ENCODE data around the gene GATA6.

- TF ChIP-seq CTCF (conservative IDR thresholded peaks at IDR 0.05) (no peak), ZFX (IDR thresholded peaks at IDR 0.05) (no peak)
Measured at GRCh38 chr18:22188559-22189267, 19.3 kb downstream of the GATA6 start.

All from C4-2B (cell line).